Islet precursor cell (in vitro differentiated cells): ENCODE results near the gene ATXN7L3B.

ENCODE experiments used
- DNase-seq: peaks from one replicate; pipeline ENCODE4 v3.0.0-alpha.2; 2018

ATXN7L3B gene

GRCh38 chr12:74552201-74552600, 14.6 kb downstream of the ATXN7L3B start:
- DNase-seq = no peak

GRCh38 chr12:74559728-74560127, 22.1 kb downstream of the ATXN7L3B start:
- no peak for DNase-seq

- no peak for DNase-seq
These were observed 26.3 kb downstream of the ATXN7L3B start for GRCh38 chr12:74563927-74564326.

- DNase-seq = no peak
These were observed 40.9 kb downstream of the ATXN7L3B start for GRCh38 chr12:74578486-74578885.

- no peak for DNase-seq
These were observed 41.8 kb downstream of the ATXN7L3B start for GRCh38 chr12:74579446-74579845.

- DNase-seq = no peak
These were observed 42.3 kb downstream of the ATXN7L3B start for GRCh38 chr12:74579981-74580380.

GRCh38 chr12:74581439-74581838, 43.8 kb downstream of the ATXN7L3B start:
- DNase-seq = no peak

- DNase-seq = no peak
These were observed 46.9 kb downstream of the ATXN7L3B start for GRCh38 chr12:74584483-74585062.

GRCh38 chr12:74586251-74586650, 48.6 kb downstream of the ATXN7L3B start:
- no peak for DNase-seq
